Renal pelvis (tissue), 3 donors: ENCODE results near the gene TRAPPC12. TPM values are rescaled to one million over a fixed set of nuclear protein-coding genes. Genes with fewer than 3 reads are reported as not detected.

Experiments used
- polyA plus RNA-seq, 3 donors: library from polyadenylated mRNA; unstranded; fragments of 120-200 nt; gene quantifications; one replicate each; pipeline ENCODE4 v1.2.1, GENCODE V29; 2013; ENCODE audit not compliant: insufficient read length in 3 of 3

Gene TRAPPC12
- polyA plus RNA-seq, 3 donors: 73.6 to 110 (median 95.8) TPM

Other genes starting within 250 kb of the TRAPPC12 start
- 10 to 100 TPM; 23.2 to 28.4 (median 26.5) TPM for gene EIPR1, start 1.9 kb upstream of the TRAPPC12 start, polyA plus RNA-seq
- gene ADI1, start 139.8 kb downstream of the TRAPPC12 start, polyA plus RNA-seq: 10 to 100 TPM; 70.3 to 77.0 (median 76.4) TPM
- gene RNASEH1, start 178.6 kb downstream of the TRAPPC12 start, polyA plus RNA-seq: 10 to 100 TPM; 18.6 to 20.6 (median 19.8) TPM
- gene RPS7, start 195.6 kb downstream of the TRAPPC12 start, polyA plus RNA-seq: 1,000 to 10,000 TPM; 1,593 to 1,802 (median 1,659) TPM
- gene COLEC11, start 215.4 kb downstream of the TRAPPC12 start, polyA plus RNA-seq: 1 to 10 TPM; 2.4 to 6.5 (median 2.7) TPM